HCT116 (cell line): ENCODE measurements around the gene OTUD5. TPM values are rescaled to one million over a fixed set of nuclear protein-coding genes. Genes with fewer than 3 reads are reported as not detected.

ENCODE experiments used
- ATAC-seq: fragments of 200-7000 bp; cut with Tn5 transposase; 2 replicates; pipeline ENCODE4 v1.9.1; 2020; ENCODE audit warnings: mild to moderate bottlenecking, moderate library complexity
- BruUV-seq: library from RNA; stranded (reverse); fragments of 400-500 nt; replicated peaks from 2 replicates; lab custom pipeline; 2021; lab: Mats Ljungman, UMichigan
- CTCF ChIA-PET: fragments of 300-600 bp; sonication (Branson Sonifier 250); formaldehyde crosslinking; loops from one replicate; lab custom pipeline; 2021; ENCODE audit warnings: antibody characterized with exemption; lab: Charles Lee
- POLR2A ChIA-PET: fragments of 300-600, 350-600 bp; sonication (Branson Sonifier 250); formaldehyde crosslinking; loops from one replicate; lab custom pipeline; 2021; ENCODE audit warnings: antibody characterized with exemption; lab: Charles Lee
- RAD21 ChIA-PET, 2 experiments: fragments of 300-600 bp; sonication (Branson Sonifier 250); formaldehyde crosslinking; loops; one replicate each; lab custom pipeline; 2023; ENCODE audit warnings: low total read pairs in 2 of 2; ENCODE audit not compliant: uncharacterized antibody in 2 of 2, unreplicated experiment in 2 of 2, low non-redundant PET in 1 of 2; lab: Charles Lee
- DNase-seq: peaks from one replicate; pipeline ENCODE4 v3.0.0-alpha.2; 2010; ENCODE audit warnings: low read depth, low spot score
- H2AFZ ChIP-seq: fragments of 200-600 bp; shearing (Covaris generic), sonication (generic); 2 replicates; pipeline ENCODE4 v1.6.1; 2017; ENCODE audit warnings: low read depth, mixed run types, mixed read lengths, antibody characterized with exemption, low read length; ENCODE audit not compliant: poor library complexity, severe bottlenecking
- H3K27ac ChIP-seq: 2 replicates; pipeline ENCODE4 v1.5.1; 2012; ENCODE audit warnings: low read depth, low read length
- H3K27me3 ChIP-seq: fragments of 200-600 bp; sonication (generic); 2 replicates; pipeline ENCODE4 v1.6.1; 2016; ENCODE audit warnings: mixed run types, low read length, mixed read lengths; ENCODE audit not compliant: insufficient read depth
- H3K36me3 ChIP-seq, 2 experiments: fragments of 200-500 bp in 1 of 2; fragments of 200-600 bp in 1 of 2; sonication (Bioruptor generic) in 1 of 2; sonication (generic) in 1 of 2; 2 replicates each; pipeline versions ENCODE4 v1.5.1 to v1.6.1; 2014 to 2016; ENCODE audit warnings: low read length in 2 of 2, inconsistent platforms in 1 of 2, mixed read lengths in 1 of 2, mixed run types in 1 of 2; ENCODE audit not compliant: insufficient read depth in 2 of 2, control insufficient read depth in 1 of 2
- H3K4me1 ChIP-seq, 2 experiments: fragments of 200-600 bp in 1 of 2; sonication (generic) in 1 of 2; 2 replicates each; pipeline versions ENCODE4 v1.5.1 to v1.6.1; 2012 to 2017; ENCODE audit warnings: low read length in 2 of 2, inconsistent platforms in 1 of 2, mild to moderate bottlenecking in 1 of 2, mixed read lengths in 1 of 2, mixed run types in 1 of 2, moderate library complexity in 1 of 2; ENCODE audit not compliant: insufficient read depth in 2 of 2, control insufficient read depth in 1 of 2
- H3K4me2 ChIP-seq: fragments of 200-600 bp; sonication (generic); 2 replicates; pipeline ENCODE4 v1.6.1; 2017; ENCODE audit warnings: mixed run types, low read length, mixed read lengths
- H3K4me3 ChIP-seq, 2 experiments: fragments of 200-600 bp in 1 of 2; sonication (generic) in 1 of 2; replicated peaks in 1 of 2; 2 replicates each; pipeline ENCODE4 v1.5.1; 2011 to 2016; ENCODE audit warnings: low read length in 2 of 2, control low read depth in 1 of 2, low read depth in 1 of 2, mild to moderate bottlenecking in 1 of 2, mixed read lengths in 1 of 2, mixed run types in 1 of 2
- H3K79me2 ChIP-seq: fragments of 200-600 bp; sonication (generic); 2 replicates; pipeline ENCODE4 v1.6.1; 2017; ENCODE audit warnings: mild to moderate bottlenecking, mixed run types, low read length, moderate library complexity, mixed read lengths; ENCODE audit not compliant: insufficient read depth
- H3K9ac ChIP-seq: fragments of 200-600 bp; sonication (generic); 2 replicates; pipeline ENCODE4 v1.6.1; 2016; ENCODE audit warnings: low read length, mixed read lengths
- H3K9me2 ChIP-seq: fragments of 200-600 bp; sonication (generic), shearing (Covaris generic); 2 replicates; pipeline ENCODE4 v1.6.1; 2017; ENCODE audit warnings: mixed run types, mild to moderate bottlenecking, moderate library complexity; ENCODE audit not compliant: insufficient read depth
- H3K9me3 ChIP-seq, 2 experiments: fragments of 200-500 bp in 1 of 2; fragments of 200-600 bp in 1 of 2; sonication (Bioruptor generic) in 1 of 2; sonication (generic) in 1 of 2; 2 replicates each; pipeline ENCODE4 v1.6.1; 2014 to 2017; ENCODE audit warnings: low read length in 2 of 2, mixed read lengths in 2 of 2, inconsistent platforms in 1 of 2, low read depth in 1 of 2, mild to moderate bottlenecking in 1 of 2, mixed run types in 1 of 2, moderate library complexity in 1 of 2; ENCODE audit not compliant: control insufficient read depth in 1 of 2, insufficient read depth in 1 of 2
- H4K20me1 ChIP-seq: fragments of 200-600 bp; sonication (generic), shearing (Covaris generic); 2 replicates; pipeline ENCODE4 v1.6.1; 2017; ENCODE audit warnings: mixed run types, mild to moderate bottlenecking, moderate library complexity; ENCODE audit not compliant: insufficient read depth
- CBX3 ChIP-seq: IDR thresholded peaks from 2 replicates; pipeline ENCODE4 v1.6.1; 2012; ENCODE audit warnings: low read depth
- CEBPB ChIP-seq: IDR thresholded peaks from 2 replicates; pipeline ENCODE4 v1.6.1; 2012; ENCODE audit warnings: low read depth
- EGR1 ChIP-seq: IDR thresholded peaks from 2 replicates; pipeline ENCODE4 v1.6.1; 2012; ENCODE audit warnings: low read depth
- EZH2 ChIP-seq: fragments of 200-600 bp; sonication (generic); IDR thresholded peaks from 2 replicates; pipeline ENCODE4 v1.6.1; 2017; ENCODE audit warnings: antibody characterized with exemption, mixed run types
- JUND ChIP-seq: IDR thresholded peaks from 2 replicates; pipeline ENCODE4 v1.6.1; 2012
- MAX ChIP-seq: IDR thresholded peaks from 2 replicates; pipeline ENCODE4 v1.6.1; 2012
- POLR2A ChIP-seq: IDR thresholded peaks from 2 replicates; pipeline ENCODE4 v1.7.0; 2011; ENCODE audit warnings: borderline replicate concordance; ENCODE audit not compliant: insufficient read depth, insufficient read length; ENCODE audit errors: extremely low read depth
- RAD21 ChIP-seq: IDR thresholded peaks from 2 replicates; pipeline ENCODE4 v1.6.1; 2012; ENCODE audit warnings: low read depth, mild to moderate bottlenecking
- REST ChIP-seq: IDR thresholded peaks from 2 replicates; pipeline ENCODE4 v1.6.1; 2012; ENCODE audit warnings: low read depth
- SIN3A ChIP-seq: IDR thresholded peaks from 2 replicates; pipeline ENCODE4 v1.6.1; 2012; ENCODE audit warnings: low read depth
- SRF ChIP-seq: IDR thresholded peaks from 2 replicates; pipeline ENCODE4 v1.6.1; 2012; ENCODE audit warnings: low read depth
- TCF7L2 ChIP-seq: IDR thresholded peaks from 2 replicates; pipeline ENCODE4 v1.7.0; 2011; ENCODE audit warnings: borderline replicate concordance, inconsistent platforms; ENCODE audit not compliant: insufficient read depth, insufficient read length; ENCODE audit errors: extremely low read depth
- ZBTB33 ChIP-seq: IDR thresholded peaks from 2 replicates; pipeline ENCODE4 v1.6.1; 2011; ENCODE audit warnings: mild to moderate bottlenecking, low read length, moderate library complexity; ENCODE audit not compliant: insufficient replicate concordance; ENCODE audit errors: extremely low read depth
- ZFX ChIP-seq: fragments of 450-650 bp; IDR thresholded peaks from 2 replicates; pipeline ENCODE4 v1.6.1; 2017
- ZNF274 ChIP-seq: fragments of 200-500 bp; sonication (Bioruptor generic); IDR thresholded peaks from 2 replicates; pipeline ENCODE4 v1.6.1; 2014; ENCODE audit warnings: mild to moderate bottlenecking, low read depth, low read length, inconsistent platforms
- intact Hi-C: fragments of 100-400 bp; cut with micrococcal nuclease; formaldehyde crosslinking; loops from 2 replicates; pipeline ENCODE4 v1.10.0; 2022
- total RNA-seq: library from RNA; stranded (reverse); gene quantifications from one replicate; pipeline ENCODE4 v1.2.1, GENCODE V29; 2021; ENCODE audit not compliant: unreplicated experiment

OTUD5 gene
- total RNA-seq, 1 experiment from 2014 or later = 42.6 TPM

GRCh38 chrX:48942895-48943294 is 14.5 kb downstream of the OTUD5 start:
- TF ChIP-seq ZBTB33 = no peak
- TF ChIP-seq EZH2 = no peak
- TF ChIP-seq CEBPB = no peak
- no peak for TF ChIP-seq ZNF274
- TF ChIP-seq SIN3A = no peak
- no peak for TF ChIP-seq SRF
- TF ChIP-seq EGR1 = no peak
- TF ChIP-seq POLR2A = no peak
- TF ChIP-seq RAD21 = no peak
- TF ChIP-seq MAX = no peak
- no peak for TF ChIP-seq JUND
- no peak for TF ChIP-seq TCF7L2
- TF ChIP-seq ZFX = no peak
- TF ChIP-seq CBX3 = no peak
- no peak for TF ChIP-seq REST
- H3K9me2 ChIP-seq = no peaks in the 10 kb centered on the region
- DNase-seq (no peak), ATAC-seq (no peak)
- no peak overlapping the region for H3K4me2 ChIP-seq
- H3K9ac ChIP-seq = no peak overlapping the region
- ChIA-PET CTCF (no interaction called here), RAD21 (no interaction called here), POLR2A (no interaction called here)
- no peak overlapping the region for H2AFZ ChIP-seq
- H3K36me3 ChIP-seq = peaks cover 0 to 5% of the 10 kb centered on the region in 2 experiments; a peak in 2 of 4 replicates
- peaks cover 56% of the 10 kb centered on the region for H3K79me2 ChIP-seq
- intact Hi-C loops = no loop called here
- H3K4me3 ChIP-seq = no peak overlapping the region
- H3K4me1 ChIP-seq = no peaks in the 10 kb centered on the region
- H3K27ac ChIP-seq = no peak overlapping the region
- no peaks in the 10 kb centered on the region for H4K20me1 ChIP-seq
- H3K9me3 ChIP-seq = no peaks in the 10 kb centered on the region
- H3K27me3 ChIP-seq = no peaks in the 10 kb centered on the region
- BruUV-seq = no TSS peak
